ENCODE measurements around the gene CHPF.

Gene CHPF

DNA sequence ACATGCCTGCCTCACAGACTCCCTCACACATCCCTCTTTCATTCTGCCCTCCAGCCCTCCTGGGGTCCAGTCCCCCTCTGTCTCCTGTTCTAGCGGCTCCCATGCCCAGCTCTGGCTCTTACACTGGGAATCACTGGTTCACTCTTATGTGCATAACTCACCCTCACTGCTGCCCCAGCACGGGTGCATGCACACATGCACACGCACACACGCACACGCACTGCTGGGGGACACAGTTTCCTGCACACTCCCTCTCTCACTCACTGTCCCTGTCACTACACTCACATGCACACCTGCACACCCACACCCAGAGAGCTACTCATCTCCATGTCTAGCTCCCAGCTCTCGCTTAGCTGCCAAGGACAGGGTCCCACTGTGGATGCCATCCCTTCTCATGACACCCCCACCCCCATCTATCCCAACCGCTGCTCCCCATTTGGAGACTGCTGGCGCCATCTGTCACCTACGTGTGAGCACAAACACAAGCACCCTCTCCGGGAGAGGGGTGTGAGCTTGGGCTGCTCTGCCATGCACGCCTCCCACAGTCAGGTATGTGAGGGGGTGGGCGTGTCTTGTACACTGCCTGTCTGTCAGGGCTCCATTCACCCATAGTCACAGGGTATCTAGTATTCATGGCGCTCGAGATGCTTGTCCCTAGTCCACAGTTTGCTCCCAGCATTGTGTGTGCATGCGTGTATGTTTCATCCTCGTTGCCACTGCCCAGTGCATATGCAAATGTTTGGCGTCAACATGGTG, 27.6 kb downstream of the CHPF start:
- Mint-ChIP-seq H3K27me3 (ENCODE audit: low read depth) (peaks cover 70% of the 10 kb centered on the region), H3K9me3 (no peaks in the 10 kb centered on the region), H3K4me1 (peaks cover 71% of the 10 kb centered on the region), H3K27ac (no peak overlapping the region), H3K36me3 (ENCODE audit: low read depth) (no peaks in the 10 kb centered on the region), H3K4me3 (peak overlapping the region in 2 of 3 experiments; percentile 1 to 47)
- TF ChIP-seq, protein P1, sequence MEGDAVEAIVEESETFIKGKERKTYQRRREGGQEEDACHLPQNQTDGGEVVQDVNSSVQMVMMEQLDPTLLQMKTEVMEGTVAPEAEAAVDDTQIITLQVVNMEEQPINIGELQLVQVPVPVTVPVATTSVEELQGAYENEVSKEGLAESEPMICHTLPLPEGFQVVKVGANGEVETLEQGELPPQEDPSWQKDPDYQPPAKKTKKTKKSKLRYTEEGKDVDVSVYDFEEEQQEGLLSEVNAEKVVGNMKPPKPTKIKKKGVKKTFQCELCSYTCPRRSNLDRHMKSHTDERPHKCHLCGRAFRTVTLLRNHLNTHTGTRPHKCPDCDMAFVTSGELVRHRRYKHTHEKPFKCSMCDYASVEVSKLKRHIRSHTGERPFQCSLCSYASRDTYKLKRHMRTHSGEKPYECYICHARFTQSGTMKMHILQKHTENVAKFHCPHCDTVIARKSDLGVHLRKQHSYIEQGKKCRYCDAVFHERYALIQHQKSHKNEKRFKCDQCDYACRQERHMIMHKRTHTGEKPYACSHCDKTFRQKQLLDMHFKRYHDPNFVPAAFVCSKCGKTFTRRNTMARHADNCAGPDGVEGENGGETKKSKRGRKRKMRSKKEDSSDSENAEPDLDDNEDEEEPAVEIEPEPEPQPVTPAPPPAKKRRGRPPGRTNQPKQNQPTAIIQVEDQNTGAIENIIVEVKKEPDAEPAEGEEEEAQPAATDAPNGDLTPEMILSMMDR (IDR thresholded peaks at IDR 0.05; ENCODE audit: unreplicated experiment in 3 of 3) = no peak

DNA sequence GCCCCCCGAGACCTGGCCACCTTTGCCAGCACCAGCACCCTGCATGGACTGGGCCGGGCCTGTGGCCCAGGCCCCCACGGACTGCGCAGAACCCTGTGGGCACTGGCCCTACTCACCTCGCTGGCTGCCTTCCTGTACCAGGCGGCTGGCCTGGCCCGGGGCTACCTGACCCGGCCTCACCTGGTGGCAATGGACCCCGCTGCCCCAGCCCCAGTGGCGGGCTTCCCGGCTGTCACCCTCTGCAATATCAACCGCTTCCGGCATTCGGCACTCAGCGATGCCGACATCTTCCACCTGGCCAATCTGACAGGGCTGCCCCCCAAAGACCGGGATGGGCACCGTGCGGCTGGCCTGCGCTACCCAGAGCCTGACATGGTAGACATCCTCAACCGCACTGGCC, 28.8 kb downstream of the CHPF start:
- TF ChIP-seq, protein P1 (IDR thresholded peaks at IDR 0.05; ENCODE audit: unreplicated experiment in 3 of 3) = no peak
- Mint-ChIP-seq H3K36me3 (ENCODE audit: low read depth) (no peaks in the 10 kb centered on the region), H3K4me3 (peak overlapping the region; percentile 45 to 50 (median 45)), H3K27ac (no peak overlapping the region), H3K9me3 (no peaks in the 10 kb centered on the region), H3K27me3 (ENCODE audit: low read depth) (peaks cover 82% of the 10 kb centered on the region), H3K4me1 (peaks cover 71% of the 10 kb centered on the region)

DNA sequence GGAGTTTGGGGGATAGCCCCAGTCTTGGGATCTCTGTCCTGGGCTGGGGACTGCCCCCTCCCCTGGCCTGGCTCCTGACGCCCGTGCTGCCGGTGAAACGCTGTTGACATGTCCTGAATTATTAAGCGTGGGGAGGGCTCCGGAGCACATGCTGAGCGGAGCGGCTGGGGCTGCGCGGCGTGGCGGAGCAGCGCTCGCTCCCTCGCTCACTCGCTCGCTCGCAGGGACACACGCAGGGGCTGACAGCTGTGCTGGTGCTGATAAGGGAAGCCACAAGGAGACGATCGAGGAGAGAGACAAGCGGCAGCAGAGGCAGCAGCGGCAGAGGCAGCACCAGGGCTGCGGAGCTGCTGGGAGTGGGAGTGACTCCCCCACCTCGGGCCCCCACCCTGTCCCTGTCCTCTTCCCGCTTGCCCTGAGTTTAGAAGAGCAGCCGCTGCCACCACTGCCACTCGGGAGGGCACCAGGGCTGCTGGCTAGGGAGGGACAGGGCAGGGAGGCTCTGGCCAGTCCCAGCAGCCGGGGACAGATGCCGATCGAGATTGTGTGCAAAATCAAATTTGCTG, 29.3 kb downstream of the CHPF start, which contains the start of gene ASIC4:
ASIC4 (plus strand) TSS at position 287 of the 566 bp plus-strand sequence; CDS start at position 530, 243 bp downstream.
- Mint-ChIP-seq H3K36me3 (ENCODE audit: low read depth) (no peaks in the 10 kb centered on the region), H3K27me3 (ENCODE audit: low read depth) (peaks cover 84% of the 10 kb centered on the region), H3K9me3 (no peaks in the 10 kb centered on the region), H3K27ac (peak within 1 kb of the TSS; percentile 7 to 66 (median 34)), H3K4me1 (peaks cover 72% of the 10 kb centered on the region), H3K4me3 (peak within 1 kb of the TSS; percentile 66 to 77 (median 72))
- TF ChIP-seq, protein P1 (IDR thresholded peaks at IDR 0.05; ENCODE audit: unreplicated experiment in 3 of 3) = no peak

DNA sequence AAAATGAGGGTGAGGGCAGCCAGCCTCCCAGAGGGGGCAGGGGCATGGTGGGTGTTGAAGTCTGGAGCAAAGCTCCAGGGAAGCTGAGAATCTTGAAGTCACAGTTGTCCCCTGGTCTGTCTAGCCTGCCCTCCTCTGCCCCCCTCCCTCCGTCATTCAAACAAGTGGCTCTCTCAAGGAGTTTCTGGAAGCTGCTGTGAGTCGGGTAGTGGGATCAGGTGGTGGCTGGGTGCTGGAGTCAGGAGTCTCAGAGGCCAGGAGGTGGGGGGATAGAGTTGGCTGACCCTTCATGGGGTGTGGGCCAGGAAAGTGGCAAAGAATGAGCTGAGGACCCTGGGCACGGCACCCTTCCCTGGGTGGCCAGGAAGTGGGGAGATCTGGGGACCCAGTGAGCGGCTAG, 29.8 kb downstream of the CHPF start:
- TF ChIP-seq, protein P1 (IDR thresholded peaks at IDR 0.05; ENCODE audit: unreplicated experiment in 3 of 3) = no peak
- Mint-ChIP-seq H3K4me3 (peak overlapping the region; percentile 66 to 77 (median 72)), H3K4me1 (peaks cover 69% of the 10 kb centered on the region), H3K27me3 (ENCODE audit: low read depth) (peaks cover 83% of the 10 kb centered on the region), H3K9me3 (no peaks in the 10 kb centered on the region), H3K36me3 (ENCODE audit: low read depth) (no peaks in the 10 kb centered on the region), H3K27ac (peak overlapping the region; percentile 7 to 66 (median 22))

DNA sequence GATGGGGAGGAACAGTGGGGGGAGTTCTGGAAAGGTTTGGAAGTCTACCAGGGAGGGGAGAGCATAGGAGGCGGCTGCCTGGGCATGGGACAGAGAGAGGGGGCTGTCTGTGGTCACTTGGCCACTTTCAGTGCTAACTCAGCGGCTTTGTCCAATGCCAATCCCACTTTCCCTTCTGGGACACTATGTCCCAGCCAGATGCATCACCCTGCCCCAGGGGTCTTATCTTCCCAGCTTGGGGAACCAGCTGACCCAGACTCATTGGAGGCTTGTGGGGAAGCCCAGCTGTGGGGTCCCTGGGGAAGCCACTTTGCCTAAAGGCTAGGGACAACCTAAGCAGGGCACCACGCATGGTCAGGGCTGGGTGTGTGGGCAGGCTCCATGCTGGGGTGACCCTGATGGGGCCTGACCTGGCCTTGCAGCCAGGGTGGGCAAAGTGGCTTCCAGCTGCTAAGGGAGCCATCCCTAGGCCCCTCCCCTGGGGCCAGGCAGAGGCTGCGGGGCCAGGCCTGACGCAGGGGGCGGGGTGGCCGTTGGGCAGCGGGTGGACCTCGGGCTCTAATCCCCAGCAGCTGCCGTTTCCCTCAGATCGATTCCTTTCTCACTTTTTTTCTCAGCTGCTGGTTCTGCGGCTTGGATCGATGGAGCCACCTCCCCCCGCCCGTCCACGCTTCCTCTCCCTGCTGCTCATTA, 30.9 kb downstream of the CHPF start:
- H3K27me3 Mint-ChIP-seq (ENCODE audit: low read depth) = peaks cover 78% of the 10 kb centered on the region
- H3K27ac Mint-ChIP-seq = peak overlapping the region; percentile 53 to 66 (median 63)
- H3K9me3 Mint-ChIP-seq = no peaks in the 10 kb centered on the region
- H3K36me3 Mint-ChIP-seq (ENCODE audit: low read depth) = no peaks in the 10 kb centered on the region
- peak overlapping the region in 1 of 3 experiments; percentile 66 for H3K4me3 Mint-ChIP-seq
- TF ChIP-seq, protein P1 (IDR thresholded peaks at IDR 0.05; ENCODE audit: unreplicated experiment in 3 of 3) = no peak
- H3K4me1 Mint-ChIP-seq = peaks cover 65% of the 10 kb centered on the region
